HG03095 (cell line): ENCODE results near the gene C4orf17.

Experiments used
- ATAC-seq: cut with Tn5 transposase; IDR thresholded peaks from one replicate; pipeline ENCODE4 v1.9.1; 2021; ENCODE audit warnings: moderate library complexity; ENCODE audit not compliant: unreplicated experiment

C4orf17 gene

GRCh38 chr4:99536271-99536670, 25.4 kb downstream of the C4orf17 start:
- ATAC-seq, result no peak

- ATAC-seq, result no peak
Measured at GRCh38 chr4:99536848-99537247, 26.0 kb downstream of the C4orf17 start.

- ATAC-seq, result no peak
Measured at GRCh38 chr4:99537674-99538073, 26.9 kb downstream of the C4orf17 start.

- no peak for ATAC-seq
Measured at GRCh38 chr4:99540277-99540939, 29.6 kb downstream of the C4orf17 start.

GRCh38 chr4:99552872-99553271, 42.1 kb downstream of the C4orf17 start:
- no peak for ATAC-seq

- peak; percentile 94 for ATAC-seq
Measured at GRCh38 chr4:99563310-99564186, 52.7 kb downstream of the C4orf17 start, which contains the start of gene TRMT10A. Gene TRMT10A, minus strand, starts transcription at chr4:99564039. Its CDS starts 4,701 bp downstream, at chr4:99559338.

GRCh38 chr4:99564921-99565320, 54.1 kb downstream of the C4orf17 start:
- no peak for ATAC-seq

- ATAC-seq, result no peak
Measured at GRCh38 chr4:99571883-99572282, 61.1 kb downstream of the C4orf17 start.

GRCh38 chr4:99572527-99573240, 61.9 kb downstream of the C4orf17 start:
- no peak for ATAC-seq

- no peak for ATAC-seq
Measured at GRCh38 chr4:99573735-99574368, 63.0 kb downstream of the C4orf17 start.

GRCh38 chr4:99574530-99575324, 63.9 kb downstream of the C4orf17 start, which contains the start of gene MTTP:
Gene MTTP, plus strand, starts transcription at chr4:99574824. Its CDS starts 86 bp downstream, at chr4:99574910.
- peak; percentile 85 for ATAC-seq

- ATAC-seq, result no peak
Measured at GRCh38 chr4:99578714-99579113, 67.9 kb downstream of the C4orf17 start.

GRCh38 chr4:99585516-99585915, 74.7 kb downstream of the C4orf17 start:
- ATAC-seq, result no peak

GRCh38 chr4:99586322-99586721, 75.5 kb downstream of the C4orf17 start:
- no peak for ATAC-seq

GRCh38 chr4:99586797-99587196, 76.0 kb downstream of the C4orf17 start:
- ATAC-seq, result no peak

- ATAC-seq, result no peak
Measured at GRCh38 chr4:99587309-99587708, 76.5 kb downstream of the C4orf17 start.

GRCh38 chr4:99587803-99588202, 77.0 kb downstream of the C4orf17 start:
- no peak for ATAC-seq

- no peak for ATAC-seq
Measured at GRCh38 chr4:99591757-99592156, 80.9 kb downstream of the C4orf17 start.
